ENCODE results near the gene ESR2.

ESR2 gene

DNA sequence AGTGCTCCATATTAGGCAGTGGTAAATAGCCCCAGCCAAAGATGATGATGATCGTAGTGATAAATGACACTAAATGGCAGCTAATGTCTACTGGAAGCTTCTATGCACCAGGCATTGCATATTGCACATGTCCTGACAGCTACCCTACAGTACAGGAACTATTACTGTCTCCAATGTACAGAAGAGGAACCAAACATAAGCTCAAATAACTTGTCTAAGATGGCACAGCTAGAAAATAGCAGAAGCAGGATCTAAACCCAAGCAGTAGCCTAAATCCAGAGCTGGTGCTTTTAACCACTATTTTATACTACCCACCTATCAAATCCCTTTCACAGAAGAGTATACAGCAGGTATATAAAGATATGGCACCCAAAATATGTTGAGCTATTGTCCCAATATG, 28.9 kb downstream of the ESR2 start:
- DNase-seq (ENCODE audit: low spot score): no peak

DNA sequence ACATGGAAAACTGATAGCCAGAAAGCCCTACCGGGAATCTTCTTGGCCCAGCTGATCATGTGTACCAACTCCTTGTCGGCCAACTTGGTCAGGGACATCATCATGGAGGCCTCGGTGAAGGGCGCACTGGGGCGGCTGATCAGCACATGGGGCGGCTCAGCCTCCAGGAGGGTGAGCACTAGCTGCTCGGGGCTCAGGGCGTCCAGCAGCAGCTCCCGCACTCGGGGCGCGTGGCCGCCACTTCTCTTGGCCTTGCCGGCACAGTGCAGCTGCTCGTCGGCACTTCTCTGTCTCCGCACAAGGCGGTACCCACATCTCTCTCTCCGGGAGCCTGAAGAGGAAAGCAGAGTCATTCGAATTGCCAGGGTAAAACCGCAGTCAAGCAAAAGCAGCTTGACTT, 33.8 kb downstream of the ESR2 start:
- no peak for DNase-seq (ENCODE audit: low spot score)

DNA sequence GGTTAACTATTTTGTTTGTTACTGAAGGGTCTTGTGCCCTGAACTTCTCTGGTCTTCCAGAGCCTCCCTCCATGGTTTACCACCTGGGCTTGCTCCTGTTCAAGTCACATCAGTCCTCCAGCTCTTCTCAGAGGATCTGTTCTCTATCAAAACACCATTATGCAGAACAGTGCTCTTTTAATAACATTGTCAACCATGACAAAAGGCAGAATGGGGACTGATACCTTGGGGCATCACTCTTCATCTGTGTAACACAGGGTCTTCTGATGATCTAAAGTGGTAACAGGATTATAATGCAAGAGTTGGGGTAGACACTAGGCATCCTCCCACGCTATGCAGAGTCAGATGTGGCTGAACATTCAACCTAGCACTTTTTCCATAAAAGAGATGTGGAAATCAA, 38.4 kb downstream of the ESR2 start:
- DNase-seq (ENCODE audit: low spot score): no peak

DNA sequence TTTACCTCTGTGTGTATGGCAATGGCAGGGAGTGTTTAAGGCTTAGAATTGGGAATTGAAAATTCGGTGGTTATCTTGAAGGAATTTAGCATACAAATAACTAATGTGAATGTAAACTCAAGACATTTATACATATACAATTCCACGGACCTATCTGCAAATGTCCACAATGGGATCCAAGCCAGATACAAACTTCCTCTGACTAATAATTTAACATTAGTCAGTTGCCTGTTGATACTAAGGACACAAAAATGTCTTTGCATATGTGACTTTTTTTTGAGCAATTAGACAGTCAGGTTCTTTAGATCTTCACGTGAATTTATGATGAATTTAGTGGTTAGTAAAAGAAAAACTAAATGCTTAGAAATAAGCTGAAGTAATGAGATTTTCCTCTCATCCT, 40.5 kb downstream of the ESR2 start:
- no peak for DNase-seq (ENCODE audit: low spot score)

DNA sequence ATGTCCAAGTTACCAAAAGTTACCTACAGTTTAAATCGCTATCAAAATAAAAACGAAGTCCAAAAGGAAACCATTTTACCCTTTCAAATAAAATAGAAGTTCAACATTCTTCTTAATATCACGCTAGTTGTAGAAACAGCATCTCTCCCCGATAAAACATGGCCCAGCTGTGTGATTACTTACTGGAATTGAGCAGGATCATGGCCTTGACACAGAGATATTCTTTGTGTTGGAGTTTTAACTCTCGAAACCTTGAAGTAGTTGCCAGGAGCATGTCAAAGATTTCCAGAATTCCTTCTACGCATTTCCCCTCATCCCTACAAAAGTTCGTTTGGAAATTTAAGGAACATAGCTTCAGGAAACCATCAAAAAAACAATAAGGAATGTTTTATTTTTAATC, 44.8 kb downstream of the ESR2 start:
- no peak for DNase-seq (ENCODE audit: low spot score)

DNA sequence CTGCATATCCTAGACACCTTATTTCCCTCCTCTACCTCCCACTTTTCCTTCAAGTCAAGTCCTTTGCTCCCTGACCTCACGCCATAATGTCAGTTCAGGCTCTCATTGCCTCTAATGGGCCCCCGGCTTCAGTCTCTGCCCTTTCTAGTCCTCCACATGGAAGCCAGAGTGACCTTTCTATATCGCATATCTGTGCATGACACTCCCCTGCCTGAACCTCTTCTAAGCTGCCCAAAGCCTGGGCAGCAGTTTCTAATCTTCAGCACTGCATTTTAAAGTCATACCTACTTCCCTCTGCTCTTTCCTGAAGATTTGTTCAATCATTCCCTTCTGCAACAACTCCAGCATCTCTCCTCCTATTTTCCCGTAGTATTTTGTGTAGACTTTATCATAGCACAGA, 45.5 kb downstream of the ESR2 start:
- no peak for DNase-seq (ENCODE audit: low spot score)

DNA sequence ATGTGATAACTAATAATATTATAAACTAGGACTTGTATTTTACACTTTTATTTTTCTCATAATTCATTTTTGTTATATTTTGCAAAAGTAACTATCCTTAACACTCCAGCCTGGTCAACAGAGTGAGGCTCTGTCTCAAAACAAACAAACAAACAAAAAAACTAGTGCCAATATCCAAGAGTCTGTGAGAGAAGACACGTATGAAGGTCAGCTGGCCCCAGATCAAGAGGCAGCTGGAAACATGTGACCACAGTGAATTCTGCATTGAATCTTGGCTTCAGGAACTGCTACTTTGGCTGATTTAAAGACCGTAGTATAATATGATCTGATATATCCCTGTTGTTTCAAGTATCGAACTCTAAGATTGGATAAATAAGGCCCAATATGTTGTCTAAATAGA, 47.0 kb downstream of the ESR2 start:
- DNase-seq (ENCODE audit: low spot score): no peak

DNA sequence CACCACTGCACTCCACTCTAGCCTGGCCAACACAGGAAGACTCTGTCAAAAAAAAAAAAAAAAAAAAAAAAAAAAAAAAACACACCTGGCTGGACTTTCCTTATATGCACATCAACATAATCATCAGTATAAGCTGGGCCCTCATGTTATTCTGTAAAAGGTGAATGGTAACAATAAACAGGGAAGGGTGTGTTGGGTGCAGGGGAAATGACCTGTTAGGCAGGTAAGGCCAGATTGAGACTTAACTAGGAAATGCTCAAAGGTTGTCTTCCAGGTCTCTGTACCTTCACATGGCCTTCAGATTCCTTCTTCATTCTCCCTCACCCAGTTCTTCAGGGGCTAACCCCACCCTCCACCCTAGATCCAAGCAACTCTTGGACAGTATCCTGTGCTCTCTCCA, 47.5 kb downstream of the ESR2 start:
- no peak for DNase-seq (ENCODE audit: low spot score)

DNA sequence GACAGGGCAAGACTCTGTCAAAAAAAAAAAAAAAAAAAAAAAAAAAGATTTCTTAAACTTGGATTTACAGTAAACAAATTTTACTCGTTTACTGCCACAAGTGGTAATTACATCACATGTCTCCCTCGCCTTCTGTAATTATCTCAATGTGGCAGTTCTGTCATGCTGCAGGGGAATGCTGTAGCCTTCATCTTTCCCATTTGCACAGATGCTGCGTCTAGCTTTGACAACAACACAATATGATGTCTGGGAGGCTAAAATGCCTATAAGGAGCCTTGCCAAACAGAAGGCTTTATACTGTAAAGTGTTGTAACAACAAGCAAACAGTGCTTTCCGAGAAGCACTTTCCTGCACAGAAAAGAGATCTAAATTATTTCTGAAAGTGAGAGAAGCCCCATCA, 48.7 kb downstream of the ESR2 start:
- DNase-seq (ENCODE audit: low spot score): no peak

DNA sequence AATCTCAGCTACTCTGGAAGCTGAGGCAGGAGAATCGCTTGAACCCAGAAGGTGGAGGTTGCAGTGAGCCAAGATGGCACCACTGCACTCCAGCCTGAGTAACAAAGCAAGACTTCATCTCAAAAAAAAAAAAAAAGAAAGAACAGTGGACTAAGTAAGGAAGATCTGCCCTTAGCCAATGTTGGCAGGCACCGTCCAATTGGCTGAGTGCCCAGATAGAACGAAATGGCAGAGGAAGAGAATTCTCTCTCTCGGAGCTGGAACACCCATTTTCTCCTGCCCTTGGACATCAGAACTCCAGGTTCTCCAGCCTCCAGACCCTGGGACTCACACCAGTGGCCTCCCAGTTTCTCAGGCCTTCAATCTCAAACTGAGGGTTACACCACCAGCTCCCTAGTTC, 49.9 kb downstream of the ESR2 start:
- no peak for DNase-seq (ENCODE audit: low spot score)

DNA sequence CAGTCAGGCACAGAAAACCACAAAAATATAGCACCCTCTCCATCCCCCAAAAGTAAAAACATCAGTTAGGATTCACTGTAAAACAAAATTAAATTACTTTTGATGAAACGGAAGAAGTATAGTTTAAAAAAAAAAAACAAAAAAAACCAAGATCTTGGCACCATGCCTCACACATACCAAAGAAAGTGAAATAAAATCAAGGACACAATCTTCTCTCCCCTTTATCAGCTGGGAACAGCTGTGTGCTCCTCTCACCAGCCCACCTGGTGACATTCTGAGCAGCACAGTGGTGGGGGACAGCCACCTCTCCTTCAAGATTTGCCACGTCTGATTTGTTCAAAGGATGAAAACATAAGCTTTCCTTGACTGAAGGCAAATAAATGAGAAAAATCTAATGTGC, 55.5 kb downstream of the ESR2 start:
- DNase-seq (ENCODE audit: low spot score): no peak

DNA sequence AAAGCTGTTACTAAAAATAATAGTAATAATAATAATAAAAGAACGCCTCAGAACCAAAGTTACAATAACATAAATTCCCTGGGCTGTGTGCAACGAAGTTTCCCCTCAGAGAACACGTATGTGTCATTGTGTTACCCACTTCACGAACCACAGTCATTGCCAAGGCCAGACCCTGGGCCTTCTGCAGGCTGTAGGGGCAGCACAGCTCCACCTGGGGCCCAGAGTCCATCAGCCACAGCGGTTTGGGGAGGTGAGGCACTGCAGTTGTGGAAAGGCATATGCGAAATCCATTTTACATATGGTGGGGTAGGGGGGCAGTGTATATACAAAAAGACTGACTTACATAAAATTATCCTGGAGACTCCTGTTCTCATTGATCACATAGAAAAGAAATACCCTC, 56.1 kb downstream of the ESR2 start:
- no peak for DNase-seq (ENCODE audit: low spot score)

DNA sequence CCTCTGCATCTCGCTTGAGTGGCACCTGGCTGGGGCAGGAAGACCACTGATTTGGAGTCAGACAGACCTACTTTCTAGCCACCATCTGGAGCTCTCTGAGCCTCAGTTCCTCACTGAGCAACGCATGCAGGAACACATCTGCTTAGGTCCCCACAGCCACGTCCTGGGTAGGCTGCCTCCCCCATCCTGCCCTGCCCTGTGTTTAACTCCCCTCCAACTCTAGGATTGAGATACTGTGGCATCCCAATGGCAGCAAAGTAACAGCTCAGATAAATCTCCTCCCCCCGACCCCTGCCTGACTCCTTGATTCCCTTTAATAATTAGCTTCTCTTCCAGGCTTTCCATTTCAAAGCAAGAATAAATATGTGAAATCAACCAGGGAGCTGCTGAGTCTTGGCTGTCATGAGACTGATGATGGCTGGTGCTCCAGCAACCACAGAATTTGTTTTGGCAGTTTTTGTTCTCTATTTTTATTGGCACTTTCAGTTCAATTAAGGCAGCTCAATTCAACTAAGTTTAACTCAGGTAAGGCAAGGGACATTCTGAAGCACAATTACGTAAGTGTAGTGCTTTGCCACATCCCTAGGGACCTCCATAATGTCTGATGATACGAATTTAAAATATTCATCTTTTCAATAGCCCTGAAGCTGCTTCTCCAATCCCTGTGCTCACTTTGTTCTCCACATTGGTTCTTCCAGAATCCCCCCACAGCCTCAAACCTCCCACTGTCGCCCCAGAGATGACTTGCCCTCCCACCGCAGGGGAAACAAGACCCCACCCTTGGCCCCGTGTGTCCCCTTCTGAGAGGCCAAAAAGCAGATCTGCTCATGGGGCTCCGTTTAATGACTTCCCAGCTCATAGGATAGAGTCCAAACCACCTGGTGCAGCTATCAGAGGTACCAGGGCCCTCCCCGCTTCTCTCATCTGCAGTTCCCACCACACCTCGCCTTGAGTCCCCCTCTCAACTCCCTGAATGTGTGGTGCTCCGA, 58.2 kb downstream of the ESR2 start:
- DNase-seq (ENCODE audit: low spot score): no peak

DNA sequence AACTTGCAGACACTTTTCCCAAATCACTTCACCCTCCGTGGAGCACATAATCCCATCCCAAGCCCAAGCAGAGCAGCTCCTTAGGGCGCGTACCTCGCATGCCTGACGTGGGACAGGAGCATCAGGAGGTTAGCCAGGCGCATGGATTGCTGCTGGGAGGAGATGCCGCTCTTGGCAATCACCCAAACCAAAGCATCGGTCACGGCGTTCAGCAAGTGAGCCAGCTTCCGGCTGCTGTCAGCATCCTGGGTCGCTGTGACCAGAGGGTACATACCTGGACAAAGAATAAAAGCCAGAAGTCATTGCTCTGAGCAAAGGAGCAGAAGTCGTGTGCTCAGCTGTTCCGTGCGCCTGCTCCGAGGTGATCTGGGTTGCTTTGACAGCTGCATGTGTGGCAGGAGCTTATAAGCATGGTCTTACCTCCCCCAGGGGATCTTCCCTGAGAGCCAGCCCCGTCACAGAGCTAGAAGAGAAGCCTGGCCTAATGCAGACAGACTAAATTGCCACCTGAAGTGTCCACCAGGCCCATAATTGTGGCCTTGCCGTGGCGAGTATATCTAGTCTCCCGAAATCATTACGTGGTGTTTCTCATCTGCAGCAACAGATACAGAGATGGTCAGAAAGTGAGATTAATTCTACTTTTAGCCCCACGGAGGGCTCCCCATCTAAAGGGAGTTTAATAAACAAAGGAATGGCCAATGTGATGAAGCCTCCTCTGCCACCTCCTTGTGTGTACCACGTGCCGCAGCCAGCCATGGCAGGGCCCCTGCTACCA, 59.1 kb downstream of the ESR2 start:
- no peak for DNase-seq (ENCODE audit: low spot score)

DNA sequence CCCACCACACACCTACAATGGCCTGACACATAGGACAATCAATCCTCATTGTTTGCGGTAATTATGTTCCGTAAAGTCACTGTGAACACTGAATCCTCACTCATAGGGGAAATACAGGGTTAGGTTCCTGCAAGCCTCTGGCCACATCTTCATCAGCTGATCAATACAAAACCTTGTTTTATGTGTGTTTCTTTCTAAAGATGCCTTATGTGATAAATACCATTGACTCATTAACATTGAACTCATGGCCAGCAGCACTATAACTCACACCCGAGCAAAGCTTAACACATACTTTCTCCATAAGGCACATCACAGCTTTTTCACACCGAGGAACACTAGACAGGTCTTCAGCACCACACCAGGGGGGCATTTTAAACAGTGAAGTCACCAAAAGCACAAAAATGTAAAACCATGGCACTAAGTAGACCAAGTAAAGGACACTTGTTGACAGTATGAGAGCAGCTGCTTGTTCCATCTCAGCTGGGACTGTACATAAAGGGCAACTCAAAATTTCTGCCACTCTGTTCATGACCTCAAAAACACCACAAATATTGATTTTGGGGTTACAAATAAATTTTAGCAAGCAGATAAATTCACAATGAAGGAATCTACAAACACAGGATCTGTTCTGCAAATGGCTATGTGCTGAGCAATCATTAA, 60.5 kb downstream of the ESR2 start:
- DNase-seq (ENCODE audit: low spot score): no peak

DNA sequence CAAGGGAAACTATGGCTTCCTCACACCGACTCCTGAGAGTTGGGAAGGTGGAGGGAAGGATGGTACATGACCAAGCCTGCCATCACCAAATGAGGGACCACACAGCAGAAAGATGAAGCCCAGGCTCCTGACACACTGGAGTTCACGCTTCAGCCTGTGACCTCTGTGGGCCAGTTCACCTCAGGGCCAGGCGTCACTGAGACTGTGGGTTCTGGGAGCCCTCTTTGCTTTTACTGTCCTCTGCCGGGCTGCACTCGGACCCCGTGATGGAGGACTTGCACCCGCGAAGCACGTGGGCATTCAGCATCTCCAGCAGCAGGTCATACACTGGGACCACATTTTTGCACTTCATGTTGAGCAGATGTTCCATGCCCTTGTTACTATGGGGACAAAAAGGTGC, 61.2 kb downstream of the ESR2 start:
- no peak for DNase-seq (ENCODE audit: low spot score)

DNA sequence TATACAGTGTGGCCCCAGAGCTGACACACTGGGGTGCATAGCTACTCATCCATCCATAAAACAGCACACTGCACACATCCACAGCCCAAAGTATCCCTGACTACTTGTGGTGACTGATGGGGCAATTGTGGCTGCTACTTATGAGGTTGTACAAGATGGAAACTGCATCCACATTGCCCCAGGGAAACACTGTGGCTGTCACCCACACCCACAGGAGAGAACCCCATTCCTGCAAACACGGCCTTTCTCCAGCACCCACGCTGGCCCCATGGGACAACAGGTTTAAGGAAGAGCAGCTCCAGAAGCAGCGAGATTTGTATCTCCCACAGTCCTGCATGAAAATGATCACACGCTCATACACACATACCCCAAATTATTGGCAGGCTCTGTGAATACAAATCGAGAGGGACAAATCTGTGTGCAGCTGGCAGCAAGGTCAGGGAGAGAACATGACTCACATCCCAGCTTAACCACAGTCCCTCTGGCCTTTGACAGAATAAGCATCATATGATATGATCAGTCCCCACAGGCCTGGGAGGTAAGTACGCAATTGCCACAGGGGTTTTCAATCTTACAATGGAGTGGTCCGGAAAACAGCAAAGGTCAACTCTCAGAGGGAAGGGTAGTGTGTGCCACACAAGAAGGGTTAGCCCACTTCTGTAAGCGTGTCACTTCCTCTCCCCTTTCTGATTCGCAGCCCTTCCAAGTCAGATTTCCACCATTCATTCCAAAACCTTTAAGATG, 61.9 kb downstream of the ESR2 start:
- DNase-seq (ENCODE audit: low spot score): peak; percentile 68

DNA sequence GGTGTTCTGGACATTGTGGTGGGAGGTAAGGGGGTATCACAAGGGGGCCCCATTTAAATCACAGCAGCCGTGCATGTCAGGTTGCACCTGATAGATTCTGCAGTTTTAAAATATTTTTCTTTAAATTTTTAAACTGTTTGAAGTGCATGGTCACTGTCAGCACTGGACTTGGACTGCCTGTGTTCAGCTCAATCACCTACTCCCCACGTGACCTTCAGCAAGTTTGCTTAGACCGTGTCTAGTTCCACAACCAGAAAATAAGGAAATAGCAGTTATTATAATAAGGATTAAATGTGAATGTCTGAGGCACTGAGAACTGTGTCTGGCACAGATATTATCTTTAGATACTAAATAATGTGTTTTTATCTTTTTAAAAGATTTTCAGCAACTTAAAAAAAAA, 64.7 kb downstream of the ESR2 start:
- no peak for DNase-seq (ENCODE audit: low spot score)

DNA sequence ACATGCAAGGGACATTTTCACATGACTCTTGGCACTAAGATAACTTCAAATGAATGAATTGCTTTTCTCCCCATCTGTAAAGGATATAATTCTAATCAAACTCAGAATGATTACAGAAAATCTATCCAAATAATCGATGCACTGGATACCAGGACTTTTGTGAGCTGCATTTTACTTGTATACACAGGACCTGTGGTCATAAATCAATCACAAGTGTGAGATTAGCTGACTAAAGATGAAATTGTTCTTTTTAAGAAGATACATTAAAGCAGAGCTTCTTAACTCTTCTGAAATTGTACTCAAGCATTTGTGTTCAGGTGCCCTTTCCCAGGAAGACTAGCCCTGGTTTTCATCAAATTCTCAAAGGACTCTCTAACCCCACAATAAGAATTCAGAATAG, 66.3 kb downstream of the ESR2 start:
- DNase-seq (ENCODE audit: low spot score): no peak

DNA sequence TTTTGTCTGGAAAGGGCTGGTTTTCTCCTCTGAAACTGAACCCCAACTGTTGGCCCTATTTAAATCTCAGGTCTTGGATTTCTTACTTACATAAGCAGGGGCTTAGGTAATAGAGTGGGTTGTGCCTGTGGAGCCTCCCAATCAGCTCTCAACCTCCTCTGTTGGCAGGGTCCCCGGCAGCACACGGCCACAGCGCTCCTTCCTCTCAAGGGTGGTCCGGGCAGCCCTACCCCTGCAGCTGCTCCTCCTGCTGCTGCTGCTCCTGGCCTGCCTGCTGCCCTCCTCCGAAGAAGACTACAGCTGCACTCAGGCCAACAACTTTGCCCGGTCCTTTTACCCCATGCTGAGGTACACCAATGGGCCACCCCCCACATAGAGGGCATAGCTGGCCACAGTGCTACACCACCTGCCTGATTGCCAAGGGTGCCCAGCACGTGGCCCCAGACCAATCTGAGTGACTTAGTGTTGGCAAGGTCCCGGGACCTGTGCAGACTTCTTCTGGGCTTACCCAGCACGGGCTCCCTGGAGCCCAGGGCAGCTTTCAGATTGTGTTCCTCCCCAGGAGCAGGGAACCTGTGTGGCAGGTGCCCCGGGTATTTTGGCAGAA, 68.9 kb downstream of the ESR2 start:
- no peak for DNase-seq (ENCODE audit: low spot score)

DNA sequence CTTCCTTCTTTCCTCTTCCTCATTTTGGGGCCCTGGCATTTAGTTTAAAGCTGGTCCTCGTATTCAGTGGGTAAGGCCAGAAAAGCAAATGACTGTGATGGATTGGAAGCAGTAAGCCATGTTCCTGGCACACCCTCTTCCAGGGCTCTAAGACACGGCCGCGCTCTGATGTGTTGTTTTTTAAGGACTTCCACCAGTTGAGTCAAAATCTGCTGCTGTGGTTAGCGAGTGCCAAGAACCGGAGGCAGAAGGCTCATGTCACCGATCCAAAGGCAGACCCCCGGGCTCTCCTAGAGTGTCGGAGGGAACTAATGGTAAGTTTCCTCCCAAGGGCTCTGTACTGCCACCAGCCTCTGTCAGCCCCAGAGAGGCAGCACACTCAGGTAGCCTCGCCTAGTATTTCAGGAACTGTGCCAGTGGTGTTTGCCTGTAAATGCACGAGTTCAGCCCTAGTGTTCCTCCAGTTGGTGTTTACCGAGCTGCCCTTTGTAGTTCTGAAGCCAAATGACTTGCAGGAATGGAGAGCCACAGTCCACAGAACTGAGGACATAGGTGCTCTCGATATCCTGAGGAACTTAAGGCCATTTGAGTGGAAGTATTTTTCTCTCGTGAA, 72.7 kb downstream of the ESR2 start:
- no peak for DNase-seq (ENCODE audit: low spot score)
